WTC11 (cell line): ENCODE results near the gene RSPH9.

ENCODE experiments used
- ARID4B ChIP-seq: sonication (generic); formaldehyde crosslinking; IDR thresholded peaks from 2 replicates; pipeline ENCODE4 v1.8.0; 2023; ENCODE audit warnings: missing genetic modification reagents, mild to moderate bottlenecking, borderline replicate concordance
- ATF3 ChIP-seq: sonication (generic); formaldehyde crosslinking; conservative IDR thresholded peaks from 2 replicates; pipeline ENCODE4 v1.8.1; 2022; ENCODE audit warnings: mild to moderate bottlenecking, missing genetic modification reagents
- ATF6 ChIP-seq: sonication (generic); formaldehyde crosslinking; IDR thresholded peaks from 2 replicates; pipeline ENCODE4 v1.8.1; 2023; ENCODE audit warnings: mild to moderate bottlenecking, missing genetic modification reagents
- CREM ChIP-seq: sonication (generic); formaldehyde crosslinking; IDR thresholded peaks from 2 replicates; pipeline ENCODE4 v1.8.1; 2022; ENCODE audit warnings: mild to moderate bottlenecking, missing genetic modification reagents, moderate library complexity
- EMX1 ChIP-seq: fragments of 250-450 bp; sonication (Bioruptor Pico); IDR thresholded peaks from 2 replicates; pipeline ENCODE4 v1.8.0; 2021; ENCODE audit warnings: mild to moderate bottlenecking
- GTF2I ChIP-seq: fragments of 250-450 bp; sonication (Bioruptor Pico); conservative IDR thresholded peaks from 2 replicates; pipeline ENCODE4 v1.4.0; 2021; ENCODE audit warnings: mild to moderate bottlenecking
- KAT7 ChIP-seq: sonication (generic); formaldehyde crosslinking; IDR thresholded peaks from 2 replicates; pipeline ENCODE4 v1.8.1; 2023; ENCODE audit warnings: missing genetic modification reagents, mild to moderate bottlenecking, borderline replicate concordance
- MAX ChIP-seq: sonication (generic); formaldehyde crosslinking; IDR thresholded peaks from 2 replicates; pipeline ENCODE4 v1.8.0; 2022; ENCODE audit warnings: mild to moderate bottlenecking, missing genetic modification reagents
- SP1 ChIP-seq: sonication (generic); formaldehyde crosslinking; conservative IDR thresholded peaks from 2 replicates; pipeline ENCODE4 v1.8.1; 2022; ENCODE audit warnings: missing genetic modification reagents
- USF1 ChIP-seq: sonication (generic); formaldehyde crosslinking; IDR thresholded peaks from 2 replicates; pipeline ENCODE4 v1.8.0; 2022; ENCODE audit warnings: mild to moderate bottlenecking, missing genetic modification reagents
- USF2 ChIP-seq: sonication (generic); formaldehyde crosslinking; IDR thresholded peaks from 2 replicates; pipeline ENCODE4 v1.8.1; 2023; ENCODE audit warnings: mild to moderate bottlenecking, missing genetic modification reagents, moderate library complexity
- ZNF281 ChIP-seq: sonication (generic); formaldehyde crosslinking; IDR thresholded peaks from 2 replicates; pipeline ENCODE4 v1.8.0; 2023; ENCODE audit warnings: mild to moderate bottlenecking, missing genetic modification reagents
- TF ChIP-seq, protein P1 (sequence below): fragments of 200-600 bp; IDR thresholded peaks from 2 replicates; pipeline ENCODE4 v1.8.0; 2022; ENCODE audit warnings: antibody characterized with exemption
- TF ChIP-seq, protein P2 (sequence below): fragments of 250-450 bp; sonication (Bioruptor Pico); IDR thresholded peaks from 2 replicates; pipeline ENCODE4 v1.9.0; 2021; ENCODE audit warnings: mild to moderate bottlenecking

GRCh38 chr6:43629104-43629504 is 15.7 kb upstream of the RSPH9 start, which contains the start of gene GTPBP2:
- TF ChIP-seq USF2 (CRISPR knock-in tag) (no peak), EMX1 (CRISPR knock-in tag) (no peak), SP1 (CRISPR knock-in tag) (peak; percentile 94), ZNF281 (no peak), KAT7 (CRISPR knock-in tag) (no peak), USF1 (no peak), CREM (CRISPR knock-in tag) (0 out of 2 replicates have a peak, but pooled peaks have one; percentile 31), ATF6 (CRISPR knock-in tag) (no peak), MAX (CRISPR knock-in tag) (no peak), GTF2I (CRISPR knock-in tag) (no peak), ARID4B (CRISPR knock-in tag) (no peak), ATF3 (CRISPR knock-in tag) (no peak)
- TF ChIP-seq, protein P1, sequence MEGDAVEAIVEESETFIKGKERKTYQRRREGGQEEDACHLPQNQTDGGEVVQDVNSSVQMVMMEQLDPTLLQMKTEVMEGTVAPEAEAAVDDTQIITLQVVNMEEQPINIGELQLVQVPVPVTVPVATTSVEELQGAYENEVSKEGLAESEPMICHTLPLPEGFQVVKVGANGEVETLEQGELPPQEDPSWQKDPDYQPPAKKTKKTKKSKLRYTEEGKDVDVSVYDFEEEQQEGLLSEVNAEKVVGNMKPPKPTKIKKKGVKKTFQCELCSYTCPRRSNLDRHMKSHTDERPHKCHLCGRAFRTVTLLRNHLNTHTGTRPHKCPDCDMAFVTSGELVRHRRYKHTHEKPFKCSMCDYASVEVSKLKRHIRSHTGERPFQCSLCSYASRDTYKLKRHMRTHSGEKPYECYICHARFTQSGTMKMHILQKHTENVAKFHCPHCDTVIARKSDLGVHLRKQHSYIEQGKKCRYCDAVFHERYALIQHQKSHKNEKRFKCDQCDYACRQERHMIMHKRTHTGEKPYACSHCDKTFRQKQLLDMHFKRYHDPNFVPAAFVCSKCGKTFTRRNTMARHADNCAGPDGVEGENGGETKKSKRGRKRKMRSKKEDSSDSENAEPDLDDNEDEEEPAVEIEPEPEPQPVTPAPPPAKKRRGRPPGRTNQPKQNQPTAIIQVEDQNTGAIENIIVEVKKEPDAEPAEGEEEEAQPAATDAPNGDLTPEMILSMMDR: no peak
- TF ChIP-seq, protein P2, sequence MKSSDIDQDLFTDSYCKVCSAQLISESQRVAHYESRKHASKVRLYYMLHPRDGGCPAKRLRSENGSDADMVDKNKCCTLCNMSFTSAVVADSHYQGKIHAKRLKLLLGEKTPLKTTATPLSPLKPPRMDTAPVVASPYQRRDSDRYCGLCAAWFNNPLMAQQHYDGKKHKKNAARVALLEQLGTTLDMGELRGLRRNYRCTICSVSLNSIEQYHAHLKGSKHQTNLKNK (CRISPR knock-in tag): no peak
